Prostate gland (tissue), 2 donors: Measurements from ENCODE around the gene IGF1. TPM values are rescaled to one million over a fixed set of nuclear protein-coding genes. Genes with fewer than 3 reads are reported as not detected.

Experiments
- DNase-seq: peaks from one replicate; pipeline ENCODE4 v3.0.0-alpha.2; 2019; ENCODE audit warnings: low spot score
- H3K27ac ChIP-seq, 2 donors: fragments of 200-600 bp; sonication (generic); 2 replicates each; pipeline ENCODE4 v1.5.1; 2017 to 2019
- H3K27me3 ChIP-seq: fragments of 200-600 bp; sonication (generic); replicated peaks from 2 replicates; pipeline ENCODE4 v1.5.1; 2019; ENCODE audit not compliant: insufficient read depth
- H3K36me3 ChIP-seq, 2 donors: fragments of 200-600 bp; sonication (generic); 1 replicate in 1 of 2; 2 replicates in 1 of 2; pipeline versions ENCODE4 v1.5.1 to v1.8.1; 2017 to 2019
- H3K4me1 ChIP-seq: fragments of 200-600 bp; sonication (generic); replicated peaks from 2 replicates; pipeline ENCODE4 v1.5.1; 2019
- H3K4me3 ChIP-seq, 2 donors: fragments of 200-600 bp; sonication (generic); 2 replicates each; pipeline ENCODE4 v1.5.1; 2017 to 2019
- H3K9me3 ChIP-seq: fragments of 200-600 bp; sonication (generic); 2 replicates; pipeline ENCODE4 v1.5.1; 2017
- POLR2A ChIP-seq: fragments of 450-650 bp; IDR thresholded peaks from one replicate; pipeline ENCODE4 v1.6.1; 2016; ENCODE audit warnings: antibody characterized with exemption, mild to moderate bottlenecking
- POLR2AphosphoS5 ChIP-seq: sonication (generic); formaldehyde crosslinking; IDR thresholded peaks from one replicate; pipeline ENCODE4 v1.6.1; 2017; ENCODE audit warnings: antibody characterized with exemption
- WGBS: methylation state at CpG from one replicate; pipeline ENCODE4 v1.1.5; 2018; 5-methylcytosine and 5-hydroxymethylcytosine counted together
- intact Hi-C: fragments of 100-400 bp; cut with DNase I; formaldehyde crosslinking; loops from one replicate; pipeline ENCODE4 v1.14.2; 2022
- total RNA-seq, 2 donors: library from RNA; depleted of rRNA; stranded (reverse); fragments of >200 nt; gene quantifications; one replicate each; pipeline ENCODE4 v1.1.0, GENCODE V29; 2016
- TF ChIP-seq, protein P1 (sequence below), 4 experiments: fragments of 200-600 bp in 2 of 4; fragments of 450-650 bp in 2 of 4; sonication (generic) in 2 of 4; IDR thresholded peaks; 1 replicate in 3 of 4; 2 replicates in 1 of 4; pipeline ENCODE4 v1.5.1; 2016 to 2019; ENCODE audit warnings: antibody characterized with exemption in 4 of 4, mild to moderate bottlenecking in 2 of 4, moderate library complexity in 2 of 4

The IGF1 gene
- total RNA-seq, 2 donors from 2014 or later = 6.9 to 35.6 TPM

DNA sequence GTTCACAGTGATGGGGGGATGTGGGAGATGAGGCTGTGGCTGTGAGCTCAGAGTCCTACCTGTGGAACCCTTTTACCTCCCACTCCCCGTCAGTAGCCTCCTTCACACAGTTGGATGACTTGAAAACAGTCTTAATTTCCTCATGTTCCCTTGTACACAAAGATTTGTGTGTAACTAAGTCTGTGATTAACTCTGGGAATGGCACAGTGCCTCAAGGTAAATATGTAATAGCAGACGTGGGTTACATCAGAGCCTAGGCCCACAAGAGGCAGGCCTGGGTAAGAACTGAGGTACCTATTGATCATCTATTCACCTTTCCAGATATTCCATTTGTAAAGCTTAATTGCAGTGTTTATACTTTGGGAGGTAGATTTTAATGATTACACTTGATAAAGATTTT, 5.8 kb upstream of the IGF1 start:
- DNase-seq = no peak
- WGBS = 66% methylated on average over 2 of the region's 2 CpGs
- Histone ChIP-seq H3K36me3 (no peaks in the 10 kb centered on the region), H3K27me3 (no peaks in the 10 kb centered on the region), H3K9me3 (no peaks in the 10 kb centered on the region), H3K4me3 (no peak overlapping the region), H3K4me1 (no peaks in the 10 kb centered on the region), H3K27ac (no peak overlapping the region)
- TF ChIP-seq POLR2A (no peak), POLR2AphosphoS5 (no peak)
- TF ChIP-seq, protein P1, sequence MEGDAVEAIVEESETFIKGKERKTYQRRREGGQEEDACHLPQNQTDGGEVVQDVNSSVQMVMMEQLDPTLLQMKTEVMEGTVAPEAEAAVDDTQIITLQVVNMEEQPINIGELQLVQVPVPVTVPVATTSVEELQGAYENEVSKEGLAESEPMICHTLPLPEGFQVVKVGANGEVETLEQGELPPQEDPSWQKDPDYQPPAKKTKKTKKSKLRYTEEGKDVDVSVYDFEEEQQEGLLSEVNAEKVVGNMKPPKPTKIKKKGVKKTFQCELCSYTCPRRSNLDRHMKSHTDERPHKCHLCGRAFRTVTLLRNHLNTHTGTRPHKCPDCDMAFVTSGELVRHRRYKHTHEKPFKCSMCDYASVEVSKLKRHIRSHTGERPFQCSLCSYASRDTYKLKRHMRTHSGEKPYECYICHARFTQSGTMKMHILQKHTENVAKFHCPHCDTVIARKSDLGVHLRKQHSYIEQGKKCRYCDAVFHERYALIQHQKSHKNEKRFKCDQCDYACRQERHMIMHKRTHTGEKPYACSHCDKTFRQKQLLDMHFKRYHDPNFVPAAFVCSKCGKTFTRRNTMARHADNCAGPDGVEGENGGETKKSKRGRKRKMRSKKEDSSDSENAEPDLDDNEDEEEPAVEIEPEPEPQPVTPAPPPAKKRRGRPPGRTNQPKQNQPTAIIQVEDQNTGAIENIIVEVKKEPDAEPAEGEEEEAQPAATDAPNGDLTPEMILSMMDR (IDR thresholded peaks at IDR 0.05) = no peak
- intact Hi-C loops = no loop called here

DNA sequence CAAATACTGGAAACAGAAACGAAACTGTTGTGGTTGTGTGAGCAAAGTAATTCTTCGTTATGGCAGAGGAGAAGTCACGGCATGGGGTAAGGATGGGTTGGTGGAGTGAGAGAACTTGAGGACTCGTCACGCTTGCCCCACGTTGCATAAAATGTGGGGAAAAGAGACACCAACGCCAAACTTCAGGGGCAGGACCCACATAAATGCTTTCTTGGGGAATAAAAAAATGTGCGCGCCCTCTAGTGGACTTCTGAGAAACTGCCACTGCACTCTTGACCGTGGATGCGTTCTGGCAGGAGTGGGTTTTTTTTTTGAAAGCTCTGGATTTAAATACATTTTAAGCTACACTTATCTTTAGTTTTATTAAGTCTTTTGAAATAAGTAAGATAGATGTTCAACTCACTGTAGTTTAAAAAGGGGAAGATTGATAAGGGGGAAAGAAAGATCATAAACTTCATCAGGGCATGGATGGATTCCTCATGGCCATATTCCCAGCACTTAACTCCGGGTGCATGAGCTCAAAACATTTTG, 4.1 kb upstream of the IGF1 start:
- Histone ChIP-seq H3K36me3 (no peaks in the 10 kb centered on the region), H3K27ac (no peak overlapping the region), H3K27me3 (no peaks in the 10 kb centered on the region), H3K4me1 (no peaks in the 10 kb centered on the region), H3K9me3 (no peaks in the 10 kb centered on the region), H3K4me3 (no peak overlapping the region)
- TF ChIP-seq POLR2AphosphoS5 (no peak), POLR2A (no peak)
- TF ChIP-seq, protein P1 (IDR thresholded peaks at IDR 0.05) = peak; percentile 61 to 84 (median 66)
- WGBS = 25% methylated on average over 12 of the region's 12 CpGs
- intact Hi-C loops = loop anchor here (5.0 kb wide), 1 partner anchor 542 kb away; no protein-coding TSS in a partner anchor
- peak; percentile 14 for DNase-seq

DNA sequence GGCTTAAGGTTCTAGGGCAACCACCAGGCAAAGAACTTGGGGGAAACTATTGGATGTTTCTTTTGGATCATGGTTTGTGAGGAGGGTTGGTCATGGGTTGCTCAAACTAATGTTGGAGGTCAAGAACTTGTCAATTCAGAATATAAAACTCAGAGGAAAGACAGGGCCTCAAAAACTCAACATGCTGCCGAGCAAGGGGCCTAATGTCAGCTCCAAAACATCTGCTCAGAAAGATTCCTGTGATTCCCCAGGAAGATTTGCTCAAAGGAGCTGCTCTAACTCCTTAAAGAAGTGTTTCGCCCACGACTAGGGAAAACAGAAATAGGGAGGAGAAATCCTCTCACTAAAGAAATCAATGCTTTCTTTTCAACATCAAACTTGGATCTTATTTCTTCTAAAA, 3.7 kb upstream of the IGF1 start:
- Histone ChIP-seq H3K4me1 (no peaks in the 10 kb centered on the region), H3K9me3 (no peaks in the 10 kb centered on the region), H3K27me3 (no peaks in the 10 kb centered on the region), H3K27ac (no peak overlapping the region), H3K4me3 (no peak overlapping the region), H3K36me3 (no peaks in the 10 kb centered on the region)
- intact Hi-C loops = loop anchor here (5.0 kb wide), 1 partner anchor 542 kb away; no protein-coding TSS in a partner anchor
- TF ChIP-seq POLR2A (no peak), POLR2AphosphoS5 (no peak)
- TF ChIP-seq, protein P1 (IDR thresholded peaks at IDR 0.05) = no peak
- 75% methylated on average over 3 of the region's 3 CpGs for WGBS
- no peak for DNase-seq

DNA sequence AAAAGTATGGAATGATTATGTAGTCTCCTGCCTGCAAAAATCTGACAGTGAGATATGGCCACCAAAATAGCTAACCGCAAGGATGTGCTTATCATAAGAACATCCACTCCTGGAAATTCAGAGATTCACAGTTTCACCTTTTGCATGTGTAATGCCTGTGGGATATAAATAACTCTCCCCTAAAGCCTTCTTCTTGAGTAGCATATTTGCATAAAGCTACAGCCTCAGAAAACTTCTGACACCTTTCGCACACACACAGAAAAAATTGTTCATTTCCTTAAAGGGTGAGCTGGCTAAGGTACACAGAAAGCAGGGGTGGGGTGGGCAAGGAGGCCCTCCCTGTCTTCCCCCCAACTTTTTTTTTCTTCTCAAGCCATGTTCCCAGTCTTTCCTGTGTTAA, 3.1 kb upstream of the IGF1 start:
- Histone ChIP-seq H3K27ac (no peak overlapping the region), H3K27me3 (no peaks in the 10 kb centered on the region), H3K36me3 (no peaks in the 10 kb centered on the region), H3K4me1 (no peaks in the 10 kb centered on the region), H3K9me3 (no peaks in the 10 kb centered on the region), H3K4me3 (no peak overlapping the region)
- DNase-seq = no peak
- intact Hi-C loops = loop anchor here (5.0 kb wide), 1 partner anchor 541 kb away; no protein-coding TSS in a partner anchor
- TF ChIP-seq POLR2A (no peak), POLR2AphosphoS5 (no peak)
- TF ChIP-seq, protein P1 (IDR thresholded peaks at IDR 0.05) = no peak
- WGBS = 93% methylated on average over 2 of the region's 2 CpGs

DNA sequence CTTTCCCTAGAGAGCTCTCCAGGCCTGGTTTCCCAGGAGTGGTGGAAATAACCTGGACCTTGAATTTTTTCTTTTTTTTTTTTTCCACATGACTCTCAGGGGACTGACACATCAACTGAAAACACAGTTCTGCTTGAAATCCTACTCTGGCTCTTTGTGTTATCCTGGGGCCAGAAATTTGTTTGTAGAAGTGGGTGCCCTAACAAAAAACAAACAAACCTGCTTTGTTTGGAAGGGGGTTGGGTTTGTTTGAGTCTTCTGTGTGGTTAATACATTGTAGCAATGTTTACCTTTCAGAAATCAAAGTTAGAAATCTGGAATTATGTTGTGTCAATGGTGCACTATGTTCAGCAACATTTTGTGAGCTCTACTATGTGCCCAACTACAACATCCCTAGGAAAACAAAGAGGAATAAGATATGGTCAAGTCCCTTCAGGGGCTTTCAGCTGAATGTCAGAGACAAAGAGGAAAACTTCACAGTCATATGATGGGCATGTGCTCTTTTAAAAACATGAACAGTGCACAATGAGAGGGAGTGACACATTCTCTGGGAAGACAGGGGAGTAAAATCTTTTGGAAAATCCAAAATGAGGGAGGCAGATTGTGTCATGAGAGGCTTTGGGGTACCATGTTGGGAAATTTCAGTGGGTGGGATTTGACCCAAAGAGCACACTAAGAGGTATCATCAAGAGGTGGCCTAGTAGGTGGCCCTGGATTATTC, 1.5 kb upstream of the IGF1 start:
- Histone ChIP-seq H3K9me3 (no peaks in the 10 kb centered on the region), H3K27me3 (no peaks in the 10 kb centered on the region), H3K4me1 (no peaks in the 10 kb centered on the region), H3K4me3 (no peak overlapping the region), H3K36me3 (no peaks in the 10 kb centered on the region), H3K27ac (no peak overlapping the region)
- no peak for DNase-seq
- intact Hi-C loops = loop anchor here (5.0 kb wide), 1 partner anchor 540 kb away; no protein-coding TSS in a partner anchor
- no peak for TF ChIP-seq POLR2A
- TF ChIP-seq, protein P1 (IDR thresholded peaks at IDR 0.05) = no peak
